PC-9 (cell line): Measurements from ENCODE around the gene SLC9A9.

Source experiments
- EZH2 ChIP-seq: fragments of 200-600 bp; sonication (generic); IDR thresholded peaks from 2 replicates; pipeline ENCODE4 v1.8.0; 2017; ENCODE audit warnings: antibody characterized with exemption, low read depth
- TF ChIP-seq, protein P1 (sequence below): fragments of 200-600 bp; sonication (generic); conservative IDR thresholded peaks from 2 replicates; pipeline ENCODE4 v1.6.1; 2017; ENCODE audit warnings: mixed run types, antibody characterized with exemption, mild to moderate bottlenecking, moderate library complexity

DNA sequence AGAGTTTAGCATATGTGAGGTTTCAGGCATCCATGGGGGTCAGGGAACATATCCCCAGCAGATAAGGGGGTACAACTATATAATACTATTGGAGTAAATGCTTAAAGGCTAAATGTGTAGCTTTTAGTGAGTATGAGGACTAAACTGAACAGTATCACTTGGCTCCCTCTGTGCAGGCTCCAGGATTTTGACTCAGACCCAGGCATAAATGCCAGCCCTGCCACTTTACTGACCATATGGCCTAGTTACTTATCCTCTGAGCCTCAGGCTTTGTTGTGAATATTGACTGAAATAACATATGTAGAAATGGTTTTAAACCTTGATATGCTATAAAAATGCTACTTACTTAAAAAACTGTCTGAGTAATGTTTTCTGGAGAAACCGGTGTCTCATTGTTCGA lies 577.1 kb downstream of the SLC9A9 start:
- TF ChIP-seq, protein P1, sequence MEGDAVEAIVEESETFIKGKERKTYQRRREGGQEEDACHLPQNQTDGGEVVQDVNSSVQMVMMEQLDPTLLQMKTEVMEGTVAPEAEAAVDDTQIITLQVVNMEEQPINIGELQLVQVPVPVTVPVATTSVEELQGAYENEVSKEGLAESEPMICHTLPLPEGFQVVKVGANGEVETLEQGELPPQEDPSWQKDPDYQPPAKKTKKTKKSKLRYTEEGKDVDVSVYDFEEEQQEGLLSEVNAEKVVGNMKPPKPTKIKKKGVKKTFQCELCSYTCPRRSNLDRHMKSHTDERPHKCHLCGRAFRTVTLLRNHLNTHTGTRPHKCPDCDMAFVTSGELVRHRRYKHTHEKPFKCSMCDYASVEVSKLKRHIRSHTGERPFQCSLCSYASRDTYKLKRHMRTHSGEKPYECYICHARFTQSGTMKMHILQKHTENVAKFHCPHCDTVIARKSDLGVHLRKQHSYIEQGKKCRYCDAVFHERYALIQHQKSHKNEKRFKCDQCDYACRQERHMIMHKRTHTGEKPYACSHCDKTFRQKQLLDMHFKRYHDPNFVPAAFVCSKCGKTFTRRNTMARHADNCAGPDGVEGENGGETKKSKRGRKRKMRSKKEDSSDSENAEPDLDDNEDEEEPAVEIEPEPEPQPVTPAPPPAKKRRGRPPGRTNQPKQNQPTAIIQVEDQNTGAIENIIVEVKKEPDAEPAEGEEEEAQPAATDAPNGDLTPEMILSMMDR: no peak
- no peak for TF ChIP-seq EZH2
